Endothelial cell (in vitro differentiated cells): ENCODE results near the gene PSMC3IP. TPM values are rescaled to one million over a fixed set of nuclear protein-coding genes. Genes with fewer than 3 reads are reported as not detected.
A peak's percentile ranks its signal among the peaks of the same experiment; 100 is the strongest.

ENCODE experiments used
- DNase-seq: peaks from one replicate; pipeline ENCODE4 v3.0.0; 2021; ENCODE audit warnings: low spot score
- H3K27ac Mint-ChIP-seq: one replicate; pipeline ENCODE4 v1.8.0; 2021; ENCODE audit warnings: mixed read lengths, inconsistent platforms; ENCODE audit not compliant: unreplicated experiment
- H3K27me3 Mint-ChIP-seq: one replicate; pipeline ENCODE4 v1.8.0; 2021; ENCODE audit warnings: mild to moderate bottlenecking, moderate library complexity, mixed read lengths, inconsistent platforms; ENCODE audit not compliant: unreplicated experiment
- H3K36me3 Mint-ChIP-seq: one replicate; pipeline ENCODE4 v1.8.0; 2021; ENCODE audit warnings: mild to moderate bottlenecking, low read depth, mixed read lengths, inconsistent platforms; ENCODE audit not compliant: unreplicated experiment
- H3K4me1 Mint-ChIP-seq: one replicate; pipeline ENCODE4 v1.8.0; 2021; ENCODE audit warnings: mild to moderate bottlenecking, mixed read lengths, inconsistent platforms; ENCODE audit not compliant: unreplicated experiment
- H3K4me3 Mint-ChIP-seq: one replicate; pipeline ENCODE4 v1.8.0; 2021; ENCODE audit warnings: mild to moderate bottlenecking, mixed read lengths, inconsistent platforms; ENCODE audit not compliant: unreplicated experiment
- H3K9me3 Mint-ChIP-seq: one replicate; pipeline ENCODE4 v1.8.0; 2021; ENCODE audit warnings: mixed read lengths, inconsistent platforms; ENCODE audit not compliant: unreplicated experiment
- CTCF ChIP-seq: fragments of 200-600 bp; sonication (generic); IDR thresholded peaks from one replicate; pipeline ENCODE4 v1.5.0; 2021; ENCODE audit warnings: antibody characterized with exemption; ENCODE audit not compliant: unreplicated experiment
- total RNA-seq: library from RNA; stranded (reverse); fragmentation: NEBNext Ultra II Directional; extraction: Animal tissue kit (Norgen Biotek cat#: 25700); gene quantifications from one replicate; pipeline ENCODE4 v1.2.1, GENCODE V29; 2021; ENCODE audit not compliant: unreplicated experiment

PSMC3IP gene
- total RNA-seq, 1 donor from 2014 or later = 8.0 TPM

- H3K4me3 Mint-ChIP-seq = peak overlapping the region; percentile 86
- peaks cover 15% of the 10 kb centered on the region for H3K36me3 Mint-ChIP-seq
- H3K27ac Mint-ChIP-seq = no peak overlapping the region
- no peaks in the 10 kb centered on the region for H3K9me3 Mint-ChIP-seq
- H3K4me1 Mint-ChIP-seq = peaks cover 16% of the 10 kb centered on the region
- peaks cover 7% of the 10 kb centered on the region for H3K27me3 Mint-ChIP-seq
- no peak for TF ChIP-seq CTCF
- DNase-seq = peak; percentile 68
Observed at GRCh38 chr17:42536372-42537155, 41.0 kb downstream of the PSMC3IP start.

- peaks cover 15% of the 10 kb centered on the region for H3K36me3 Mint-ChIP-seq
- DNase-seq = peak; percentile 83
- peak within 1 kb of the TSS; percentile 18 for H3K27ac Mint-ChIP-seq
- H3K4me3 Mint-ChIP-seq = peak within 1 kb of the TSS; percentile 86
- TF ChIP-seq CTCF = no peak
- peaks cover 6% of the 10 kb centered on the region for H3K27me3 Mint-ChIP-seq
- H3K4me1 Mint-ChIP-seq = peaks cover 11% of the 10 kb centered on the region
- no peaks in the 10 kb centered on the region for H3K9me3 Mint-ChIP-seq
Observed at GRCh38 chr17:42536048-42536371, 41.5 kb downstream of the PSMC3IP start, which contains the start of gene NAGLU. TSS of gene NAGLU (plus strand) at chr17:42536241. CDS start at chr17:42536273, 32 bp downstream.

GRCh38 chr17:42535155-42536047 is 42.1 kb downstream of the PSMC3IP start:
- Mint-ChIP-seq H3K27me3 (peaks cover under 1% of the 10 kb centered on the region), H3K27ac (peak overlapping the region; percentile 18), H3K36me3 (peaks cover 11% of the 10 kb centered on the region), H3K4me1 (peaks cover 8% of the 10 kb centered on the region), H3K4me3 (peak overlapping the region; percentile 85), H3K9me3 (no peaks in the 10 kb centered on the region)
- TF ChIP-seq CTCF = no peak
- DNase-seq = no peak

GRCh38 chr17:42531455-42532354 is 45.8 kb downstream of the PSMC3IP start:
- TF ChIP-seq CTCF = peak; percentile 37
- Mint-ChIP-seq H3K36me3 (peaks cover 4% of the 10 kb centered on the region), H3K27me3 (peaks cover 6% of the 10 kb centered on the region), H3K4me1 (peaks cover 23% of the 10 kb centered on the region), H3K4me3 (peak overlapping the region; percentile 49), H3K27ac (no peak overlapping the region), H3K9me3 (no peaks in the 10 kb centered on the region)
- peak; percentile 52 for DNase-seq
